Measurements from ENCODE around the gene SCLT1. TPM values are rescaled to one million over a fixed set of nuclear protein-coding genes. Genes with fewer than 3 reads are reported as not detected.

The SCLT1 gene
- total RNA-seq, 1 experiment from 2014 or later: 24.1 TPM

DNA sequence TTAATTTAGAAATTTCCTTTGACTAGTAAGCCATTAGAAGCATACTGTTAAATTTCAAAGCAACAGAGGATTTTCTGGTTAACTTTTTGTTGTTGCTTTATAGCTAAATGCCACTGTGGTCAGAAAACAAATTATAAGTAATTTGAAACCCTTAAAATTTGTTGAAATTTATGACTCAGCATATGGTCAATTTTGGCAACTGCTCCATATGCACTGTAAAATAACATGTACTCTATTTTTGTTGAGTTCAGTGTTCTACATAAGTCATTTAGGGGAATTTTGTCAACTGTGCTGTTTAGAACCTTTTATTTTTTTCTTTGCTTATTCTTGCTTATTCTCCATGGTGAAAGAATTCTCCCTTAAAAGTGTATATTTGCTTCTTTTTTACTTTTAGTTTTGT lies 28.6 kb downstream of the SCLT1 start:
- DNase-seq (ENCODE audit: low spot score): no peak
- H3K27ac ChIP-seq (ENCODE audit: low read depth, low read length, poor library complexity, severe bottlenecking): no peak overlapping the region
- peaks cover 38% of the 10 kb centered on the region for H3K9me3 ChIP-seq (ENCODE audit: low read depth, low read length, poor library complexity, severe bottlenecking)
- no peaks in the 10 kb centered on the region for H3K27me3 ChIP-seq (replicated peaks; ENCODE audit: insufficient read depth, low read depth, low read length, poor library complexity)
- no peaks in the 10 kb centered on the region for H3K4me1 ChIP-seq (ENCODE audit: insufficient read depth, low read length, poor library complexity, severe bottlenecking)
- CTCF ChIA-PET: no interaction called here
- no TSS peak for BruUV-seq (replicated peaks)
- H3K36me3 ChIP-seq (ENCODE audit: insufficient read depth, low read length, poor library complexity, severe bottlenecking): no peaks in the 10 kb centered on the region
- intact Hi-C loops (cut with micrococcal nuclease; ENCODE audit: unreplicated experiment): no loop called here
- TF ChIP-seq CTCF (conservative IDR thresholded peaks at IDR 0.05; ENCODE audit: low read depth, low read length) (no peak), EZH2 (IDR thresholded peaks at IDR 0.05; ENCODE audit: borderline replicate concordance, low read depth, low read length, poor library complexity, severe bottlenecking) (no peak)
- POLR2A ChIA-PET (ENCODE audit: low non-redundant PET): no interaction called here
- no peak overlapping the region for H3K4me3 ChIP-seq (ENCODE audit: low read depth, low read length, poor library complexity, severe bottlenecking)

DNA sequence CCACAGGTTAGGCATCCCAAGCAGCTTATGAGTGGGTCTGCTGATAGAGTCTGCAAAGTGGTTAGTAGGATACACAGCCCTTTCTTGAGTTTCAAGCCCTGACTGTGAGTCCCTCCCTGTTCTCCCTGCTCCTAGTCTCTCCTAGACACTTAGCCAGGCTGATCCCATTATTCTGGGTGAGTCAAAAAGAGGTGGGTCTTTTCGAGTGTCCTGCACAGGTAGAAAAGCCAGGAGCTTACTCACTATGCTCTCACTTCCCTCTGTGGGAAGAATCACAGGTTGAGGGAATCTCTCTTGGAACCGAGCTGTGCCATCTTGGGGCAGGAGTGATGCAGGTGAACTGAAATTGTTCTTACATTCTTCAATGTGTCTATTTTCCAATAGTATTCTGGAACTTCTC lies 29.7 kb downstream of the SCLT1 start:
- Histone ChIP-seq H3K4me1 (ENCODE audit: insufficient read depth, low read length, poor library complexity, severe bottlenecking) (no peaks in the 10 kb centered on the region), H3K36me3 (ENCODE audit: insufficient read depth, low read length, poor library complexity, severe bottlenecking) (no peaks in the 10 kb centered on the region), H3K27ac (ENCODE audit: low read depth, low read length, poor library complexity, severe bottlenecking) (no peak overlapping the region), H3K9me3 (ENCODE audit: low read depth, low read length, poor library complexity, severe bottlenecking) (peaks cover 47% of the 10 kb centered on the region), H3K4me3 (ENCODE audit: low read depth, low read length, poor library complexity, severe bottlenecking) (no peak overlapping the region), H3K27me3 (replicated peaks; ENCODE audit: insufficient read depth, low read depth, low read length, poor library complexity) (no peaks in the 10 kb centered on the region)
- BruUV-seq (replicated peaks): no TSS peak
- CTCF ChIA-PET: no interaction called here
- POLR2A ChIA-PET (ENCODE audit: low non-redundant PET): no interaction called here
- intact Hi-C loops (cut with micrococcal nuclease; ENCODE audit: unreplicated experiment): no loop called here
- TF ChIP-seq CTCF (conservative IDR thresholded peaks at IDR 0.05; ENCODE audit: low read depth, low read length) (no peak), EZH2 (IDR thresholded peaks at IDR 0.05; ENCODE audit: borderline replicate concordance, low read depth, low read length, poor library complexity, severe bottlenecking) (no peak)
- DNase-seq (ENCODE audit: low spot score): no peak

DNA sequence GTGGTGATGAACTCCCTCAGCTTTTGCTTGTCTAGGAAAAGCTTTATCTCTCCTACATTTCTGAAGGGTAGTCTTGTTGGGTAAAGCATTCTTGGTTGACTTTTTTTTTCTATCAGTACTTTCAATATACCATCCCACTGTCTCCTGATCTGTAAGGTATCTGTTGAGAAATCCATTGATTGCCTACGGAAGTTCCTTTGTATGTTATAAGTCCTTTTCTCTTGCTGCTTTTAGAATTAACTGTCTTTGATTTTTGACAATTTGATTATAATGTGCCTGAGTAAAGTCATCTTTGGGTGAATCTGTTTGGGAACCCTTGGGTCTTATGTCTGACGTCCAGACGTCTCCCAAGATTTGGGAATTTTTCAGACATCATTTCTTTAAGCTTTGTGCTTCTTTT lies 30.8 kb downstream of the SCLT1 start:
- TF ChIP-seq CTCF (conservative IDR thresholded peaks at IDR 0.05; ENCODE audit: low read depth, low read length) (no peak), EZH2 (IDR thresholded peaks at IDR 0.05; ENCODE audit: borderline replicate concordance, low read depth, low read length, poor library complexity, severe bottlenecking) (no peak)
- Histone ChIP-seq H3K4me3 (ENCODE audit: low read depth, low read length, poor library complexity, severe bottlenecking) (no peak overlapping the region), H3K9me3 (ENCODE audit: low read depth, low read length, poor library complexity, severe bottlenecking) (peaks cover 57% of the 10 kb centered on the region), H3K36me3 (ENCODE audit: insufficient read depth, low read length, poor library complexity, severe bottlenecking) (no peaks in the 10 kb centered on the region), H3K27ac (ENCODE audit: low read depth, low read length, poor library complexity, severe bottlenecking) (no peak overlapping the region), H3K27me3 (replicated peaks; ENCODE audit: insufficient read depth, low read depth, low read length, poor library complexity) (no peaks in the 10 kb centered on the region), H3K4me1 (ENCODE audit: insufficient read depth, low read length, poor library complexity, severe bottlenecking) (no peaks in the 10 kb centered on the region)
- no peak for DNase-seq (ENCODE audit: low spot score)
- ChIA-PET CTCF (no interaction called here), POLR2A (ENCODE audit: low non-redundant PET) (no interaction called here)
- intact Hi-C loops (cut with micrococcal nuclease; ENCODE audit: unreplicated experiment): no loop called here
- no TSS peak for BruUV-seq (replicated peaks)

Data from A673 (cell line).